Embryonic facial prominence (tissue), 1 donor: ENCODE results near the gene ADARB1.
"Not testable (repeated sequence)": the region's sequence is repeated elsewhere in the genome, so short reads cannot be mapped to it uniquely, and the experiment has no call there.

Experiments used
- DNase-seq: peaks from one replicate; pipeline ENCODE4 v3.0.0-alpha.2; 2016; ENCODE audit errors: extremely low spot score

Gene ADARB1

DNA sequence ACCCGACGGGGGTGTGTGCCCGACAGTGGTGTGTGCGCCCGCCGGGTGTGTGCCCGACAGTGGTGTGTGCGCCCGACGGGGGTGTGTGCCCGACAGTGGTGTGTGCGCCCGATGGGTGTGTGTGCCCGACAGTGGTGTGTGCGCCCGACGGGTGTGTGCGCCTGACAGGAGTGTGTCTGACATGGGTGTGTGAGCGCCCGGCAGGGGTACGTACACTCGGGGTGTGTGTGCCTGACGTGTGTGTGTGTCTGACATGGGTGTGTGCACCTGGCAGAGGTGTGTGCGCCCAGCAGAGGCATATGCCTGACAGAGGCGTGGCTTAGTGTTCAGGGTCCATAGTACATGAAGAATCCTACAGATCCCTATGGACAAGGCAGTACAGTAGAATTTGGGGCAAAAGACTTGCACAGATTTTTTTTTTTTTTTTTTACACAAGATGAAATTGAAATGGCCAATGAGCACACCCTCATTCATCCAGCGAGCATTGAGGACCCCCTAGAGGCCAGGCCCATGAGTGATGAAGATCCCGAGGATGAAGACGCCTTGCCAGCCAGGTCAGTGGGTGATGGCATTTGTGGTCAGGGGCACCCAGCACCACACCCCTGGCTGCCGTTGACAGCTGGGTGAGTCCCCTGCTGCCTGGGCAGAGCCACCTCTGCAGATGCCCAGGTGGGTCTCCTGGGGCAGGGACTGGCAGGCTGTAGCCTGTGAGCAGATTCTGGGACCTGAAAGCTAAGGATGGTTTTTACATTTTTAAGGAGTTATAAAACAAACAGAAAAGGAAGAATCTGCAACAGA, 60.1 kb downstream of the ADARB1 start:
- no peak for DNase-seq

DNA sequence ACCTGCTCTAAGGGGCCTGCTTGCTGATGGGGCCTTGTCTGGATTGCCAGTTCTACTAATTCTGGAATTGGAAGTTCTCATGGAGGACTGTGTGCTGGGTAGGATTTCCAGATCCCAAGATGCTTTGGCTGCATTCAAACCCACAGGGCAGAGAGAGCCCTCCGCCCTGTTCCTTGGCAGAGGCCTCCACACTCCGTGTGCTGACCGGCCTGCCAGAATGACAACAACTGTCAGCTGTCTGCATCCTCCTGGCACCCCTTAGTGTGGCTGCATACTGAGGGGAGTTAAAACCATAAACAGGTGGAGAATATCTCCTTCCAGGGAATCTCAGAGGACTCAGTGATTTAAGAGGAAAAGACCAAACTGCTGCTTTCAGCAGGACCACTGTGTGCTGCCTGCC, 60.7 kb downstream of the ADARB1 start:
- DNase-seq: no peak

DNA sequence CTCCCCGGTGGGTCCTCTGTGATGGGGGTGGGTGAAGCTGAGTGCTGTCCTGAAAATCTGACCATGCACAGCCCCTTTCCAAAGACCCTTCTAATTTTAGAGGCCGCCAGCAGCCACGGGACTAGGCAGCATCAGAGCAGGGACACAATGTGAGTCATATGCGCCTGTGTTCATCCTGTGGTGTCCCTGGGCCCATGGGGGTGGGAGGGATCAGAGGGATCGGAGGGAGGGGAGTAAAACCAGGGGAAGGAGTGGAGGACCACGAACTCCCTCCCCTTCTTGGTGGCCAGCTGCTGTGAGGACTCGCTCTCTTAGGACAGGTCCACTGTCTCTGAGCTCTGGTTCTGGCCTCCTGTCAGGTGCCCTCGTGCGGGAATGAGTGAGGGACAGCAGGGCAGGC, 61.5 kb downstream of the ADARB1 start:
- no peak for DNase-seq

DNA sequence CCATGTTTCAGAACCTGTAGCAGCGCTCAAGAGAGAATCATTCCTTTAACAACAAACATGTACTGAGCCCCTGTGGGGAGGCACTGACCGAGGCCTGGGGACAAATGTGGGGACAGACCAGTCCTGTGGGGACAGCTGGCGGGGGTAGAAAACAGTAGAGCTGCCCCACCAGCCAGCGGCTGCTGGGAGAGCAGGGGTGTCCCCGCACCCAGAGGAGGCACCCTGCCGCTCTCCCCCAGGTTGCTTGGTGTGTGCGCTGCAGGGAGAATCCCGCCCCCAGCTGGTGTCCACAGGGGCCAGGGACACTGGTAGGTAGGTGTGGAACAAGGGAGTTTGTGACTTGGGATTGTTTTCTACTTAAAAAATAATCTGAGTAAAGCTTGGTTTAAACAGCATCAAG, 62.1 kb downstream of the ADARB1 start:
- no peak for DNase-seq

DNA sequence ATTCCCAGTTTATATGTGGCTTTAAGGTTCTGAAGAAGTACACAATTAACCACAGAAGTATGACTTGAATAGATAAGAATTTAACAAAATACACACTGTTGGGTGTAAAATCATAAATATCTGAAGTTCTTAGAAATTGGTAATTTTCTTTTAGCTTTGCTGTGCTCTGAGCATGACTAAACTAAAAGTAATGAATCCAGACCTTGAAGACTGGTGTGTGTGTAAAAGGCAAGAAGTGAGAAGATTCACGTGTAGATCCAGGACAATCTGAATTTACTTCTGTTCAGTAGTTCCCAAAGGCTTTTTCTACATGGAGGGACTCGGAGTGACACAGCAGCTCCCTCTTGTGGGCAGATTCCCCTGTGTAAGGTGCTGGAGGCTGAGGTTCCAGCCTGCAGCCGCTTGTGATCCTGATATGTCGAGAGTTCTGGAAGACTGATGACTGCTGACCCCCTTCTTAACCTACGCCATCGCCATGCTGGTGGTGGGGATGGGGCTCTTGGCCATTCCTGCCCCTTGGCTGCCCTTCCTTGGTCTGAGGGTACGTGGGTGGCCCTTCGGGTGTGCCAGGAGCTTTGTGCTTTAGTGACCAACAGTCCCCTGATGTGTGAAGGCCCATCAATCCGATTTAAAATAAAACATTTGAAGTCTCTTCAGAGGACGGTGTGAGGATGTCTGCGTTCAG, 62.7 kb downstream of the ADARB1 start:
- peak; percentile 59 for DNase-seq

DNA sequence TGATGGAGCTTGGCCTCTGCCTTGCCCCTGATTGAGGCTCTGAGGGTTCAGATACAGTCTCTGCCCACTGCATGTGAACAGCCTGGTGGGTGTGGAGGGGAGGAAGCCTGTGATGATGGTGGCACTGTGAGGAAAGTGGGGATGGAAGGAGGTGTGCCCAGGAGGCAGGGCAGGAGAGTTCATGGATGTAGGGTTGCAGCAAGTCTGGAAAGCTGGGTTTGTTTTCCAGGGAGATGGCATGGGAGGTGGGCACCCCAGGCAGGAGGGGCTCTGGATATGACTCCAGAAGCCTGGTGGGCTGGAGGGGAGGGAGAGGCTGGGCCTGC, 63.2 kb downstream of the ADARB1 start:
- no peak for DNase-seq

DNA sequence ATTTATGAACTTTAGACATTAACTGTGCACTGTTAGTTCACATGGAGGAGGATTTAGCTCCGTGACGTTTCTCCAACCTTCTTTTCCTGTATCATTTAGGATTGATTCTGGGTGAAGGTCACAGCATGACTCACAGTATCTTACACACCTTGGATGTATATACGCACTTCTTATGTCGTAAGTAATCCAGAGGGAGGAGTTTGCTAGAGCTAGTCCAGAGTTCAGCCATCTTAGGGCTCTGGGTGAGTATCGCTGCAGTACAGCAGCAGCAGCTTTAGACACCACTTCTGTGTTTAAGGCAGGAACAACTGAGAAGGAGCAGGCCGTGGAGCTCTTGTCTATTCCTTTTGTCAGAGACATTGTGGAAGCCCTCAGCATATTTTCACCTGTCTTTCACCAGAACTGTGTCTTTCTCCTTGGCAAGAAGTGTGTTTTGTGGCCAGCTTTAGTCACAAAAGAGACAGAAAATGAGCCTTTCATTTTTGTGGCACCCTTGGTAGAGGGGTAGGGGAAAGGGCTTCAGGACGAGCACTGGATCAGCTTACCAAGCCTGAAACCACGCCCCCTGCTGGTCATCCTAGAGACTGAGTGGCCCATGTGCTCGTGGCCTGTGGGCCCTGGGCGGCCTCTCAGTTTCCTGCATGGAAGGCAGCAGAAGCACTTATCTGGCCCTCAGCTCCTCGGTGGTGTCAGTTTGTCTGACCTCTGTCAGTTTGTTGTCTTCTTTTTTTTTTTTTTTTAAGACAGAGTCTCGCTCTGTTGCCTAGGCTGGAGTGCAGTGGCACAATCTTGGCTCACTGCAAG, 64.0 kb downstream of the ADARB1 start:
- no peak for DNase-seq

DNA sequence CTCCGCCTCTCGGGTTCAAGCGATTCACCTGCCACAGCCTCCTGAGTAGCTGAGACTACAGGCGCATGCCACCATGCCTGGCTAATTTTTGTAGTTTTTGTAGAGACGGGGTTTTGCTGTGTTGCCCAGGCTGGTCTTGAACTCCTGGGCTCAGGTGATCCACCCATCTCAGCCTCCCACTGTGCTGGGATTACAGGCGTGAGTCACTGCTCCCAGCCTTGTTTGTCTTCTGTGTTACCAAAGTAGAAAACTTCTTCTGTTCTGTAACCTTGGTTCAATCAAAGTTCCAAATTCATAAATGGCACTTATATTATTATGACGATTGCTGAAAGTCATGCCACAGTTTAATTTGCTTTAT, 64.6 kb downstream of the ADARB1 start:
- DNase-seq: not testable (repeated sequence)

DNA sequence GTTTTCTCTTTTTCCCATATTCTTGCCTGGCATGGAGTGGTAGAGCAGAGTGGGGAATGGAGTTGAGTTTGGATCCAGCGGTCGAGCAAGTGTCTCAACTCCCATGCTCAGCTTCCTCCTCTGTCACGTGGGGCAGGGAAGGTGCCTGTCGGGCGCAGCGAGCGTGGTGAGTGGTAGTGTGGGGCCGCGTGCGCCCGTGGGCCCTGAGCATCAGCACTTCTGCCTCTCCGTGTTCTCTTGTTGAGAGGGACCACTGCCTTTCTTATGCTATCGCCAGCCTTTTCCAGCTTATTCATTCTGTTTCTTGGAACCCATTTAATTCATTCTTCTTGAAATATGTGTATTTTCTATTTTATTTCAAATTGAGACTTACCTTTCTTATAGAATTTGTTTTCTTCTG, 65.1 kb downstream of the ADARB1 start:
- no peak for DNase-seq

DNA sequence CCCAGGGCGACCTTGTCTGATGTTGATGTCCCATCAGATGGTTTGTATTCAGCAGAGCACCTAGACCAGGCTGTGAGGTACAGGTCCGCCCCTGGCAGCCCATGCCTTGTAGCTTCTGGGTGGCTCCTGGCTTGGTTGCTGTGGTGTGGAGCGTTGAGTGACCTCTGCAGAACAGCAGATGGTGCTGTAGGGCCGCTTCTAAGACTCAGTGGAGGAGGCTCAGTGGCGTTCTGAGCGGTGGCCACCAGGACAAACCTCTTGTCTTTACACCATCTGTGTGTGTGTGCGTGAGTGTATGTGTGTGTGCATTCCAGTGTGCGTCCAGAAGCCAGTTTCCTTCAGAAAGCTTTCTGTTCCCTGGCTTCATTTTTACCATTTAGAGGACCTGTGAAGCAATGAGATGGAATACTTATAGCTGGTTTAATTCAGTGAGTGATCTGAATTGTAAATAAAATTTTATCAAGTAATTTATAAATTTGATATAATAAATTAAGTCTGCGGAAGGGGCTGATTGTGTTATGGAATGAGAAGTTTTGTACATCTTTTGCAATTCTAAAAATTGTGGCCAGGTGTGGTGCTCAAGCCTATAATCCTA, 66.1 kb downstream of the ADARB1 start:
- DNase-seq: peak; percentile 73

DNA sequence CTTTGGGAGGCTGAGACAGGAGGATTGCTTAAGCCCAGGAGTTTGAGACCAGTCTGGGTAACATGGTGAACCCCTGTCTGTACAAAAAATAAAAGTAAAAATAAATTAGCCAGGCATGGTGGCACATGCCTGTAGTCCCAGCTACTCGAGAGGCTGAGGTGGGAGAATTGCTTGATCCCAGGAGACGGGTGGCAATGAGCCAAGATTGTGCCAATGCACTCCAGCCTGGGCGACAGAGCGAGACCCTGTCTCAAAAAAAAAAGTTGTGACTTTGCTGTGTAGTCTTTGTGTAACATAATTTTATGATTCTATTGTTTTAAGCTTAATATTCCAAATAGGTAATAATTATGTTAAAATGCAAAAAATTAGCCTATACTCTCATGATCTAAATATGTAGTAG, 66.6 kb downstream of the ADARB1 start:
- DNase-seq: not testable (repeated sequence)

DNA sequence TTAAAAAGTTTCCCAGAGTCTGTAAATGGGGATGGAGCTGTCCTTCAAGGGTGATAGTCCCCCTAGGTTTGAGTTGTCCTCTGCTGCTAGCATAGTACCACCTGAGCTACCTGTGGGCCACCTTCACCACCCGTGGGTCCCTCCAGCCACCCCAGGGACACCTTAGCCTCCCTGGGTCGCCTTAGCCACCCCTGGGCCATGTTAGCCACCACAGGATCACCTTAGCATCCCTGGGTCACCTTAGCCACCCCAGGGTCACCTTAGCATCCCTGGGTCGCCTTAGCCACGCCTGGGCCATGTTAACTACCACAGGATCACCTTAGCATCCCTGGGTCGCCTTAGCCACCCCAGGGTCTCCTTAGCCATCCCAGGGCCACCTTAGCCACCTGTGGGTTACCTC, 67.1 kb downstream of the ADARB1 start:
- no peak for DNase-seq

DNA sequence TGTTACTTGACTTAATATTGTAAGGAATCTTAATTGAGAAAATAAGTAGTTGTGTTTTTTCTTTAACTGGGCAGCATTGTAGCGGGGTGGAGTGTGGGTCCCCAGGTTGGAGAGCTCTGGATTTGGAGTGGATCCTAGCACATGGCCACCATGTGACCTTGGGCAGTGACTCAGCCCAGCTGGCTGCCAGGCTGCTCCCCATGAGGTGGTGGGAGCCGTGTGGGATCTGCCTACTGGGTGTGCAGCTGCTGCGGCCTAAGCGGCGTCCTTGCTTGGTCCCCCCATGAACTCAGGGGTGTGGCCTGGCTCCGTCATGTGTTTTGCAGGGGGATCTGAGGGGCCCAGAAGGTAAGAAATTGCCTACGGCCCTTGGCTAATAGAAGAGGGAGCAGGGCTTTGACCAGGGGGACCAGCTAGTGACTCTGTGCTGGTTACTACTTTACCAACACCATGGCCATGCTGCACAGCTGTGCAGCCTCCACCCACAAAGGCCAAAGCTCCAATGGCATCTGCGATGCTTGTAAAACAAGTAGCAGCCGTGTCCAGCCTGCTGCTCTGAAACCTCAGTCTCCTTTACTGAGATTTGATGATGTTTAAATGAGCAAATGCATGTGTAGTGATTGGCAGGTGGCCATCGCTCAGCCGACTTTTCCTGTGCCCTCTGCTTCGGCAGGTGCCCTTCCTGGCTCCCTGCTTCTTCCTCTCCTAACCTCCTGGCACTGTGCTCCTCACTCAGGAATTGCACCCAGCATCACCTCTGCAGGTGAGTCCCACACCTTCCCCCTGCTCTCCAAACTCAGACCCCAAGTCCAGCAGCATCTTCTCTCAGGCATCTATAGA, 68.3 kb downstream of the ADARB1 start:
- no peak for DNase-seq

DNA sequence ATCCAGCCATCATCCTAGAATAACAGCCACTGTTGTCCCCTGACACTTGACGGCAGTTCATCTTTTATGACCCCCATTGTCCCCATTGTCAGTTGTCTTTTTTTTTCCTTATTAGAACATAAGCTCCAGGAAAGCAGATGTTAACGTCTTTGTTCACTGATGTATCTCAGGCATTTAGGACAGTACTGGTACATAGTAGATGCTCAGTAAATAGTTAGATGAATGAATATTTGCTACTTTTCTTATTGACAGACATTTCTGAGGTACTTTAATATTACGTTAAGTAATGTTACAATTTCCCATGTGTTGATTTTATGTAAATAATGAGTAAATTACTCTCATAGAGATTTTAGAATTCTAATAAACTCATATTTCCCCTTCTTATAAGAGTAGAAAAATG, 69.5 kb downstream of the ADARB1 start:
- no peak for DNase-seq

DNA sequence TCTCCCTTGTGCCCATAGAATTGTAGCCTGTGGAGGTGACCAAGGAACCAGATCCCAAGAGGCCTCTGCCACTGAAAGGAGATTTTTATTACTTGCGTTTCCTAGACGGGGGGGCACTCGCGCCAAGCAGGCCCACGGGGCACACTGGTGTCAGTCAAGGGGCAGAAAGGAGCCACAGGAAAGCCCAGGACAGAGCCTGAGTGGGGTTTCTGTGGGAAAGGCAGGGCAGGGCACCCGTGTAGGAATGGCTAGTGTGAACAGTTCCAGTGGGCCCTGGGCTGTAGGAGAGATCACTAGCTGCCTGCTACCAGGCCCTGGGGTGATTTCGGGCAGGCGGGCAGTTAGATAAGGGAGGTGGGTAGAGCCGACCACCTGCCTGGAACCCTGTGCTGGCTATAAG, 70.8 kb downstream of the ADARB1 start:
- no peak for DNase-seq

DNA sequence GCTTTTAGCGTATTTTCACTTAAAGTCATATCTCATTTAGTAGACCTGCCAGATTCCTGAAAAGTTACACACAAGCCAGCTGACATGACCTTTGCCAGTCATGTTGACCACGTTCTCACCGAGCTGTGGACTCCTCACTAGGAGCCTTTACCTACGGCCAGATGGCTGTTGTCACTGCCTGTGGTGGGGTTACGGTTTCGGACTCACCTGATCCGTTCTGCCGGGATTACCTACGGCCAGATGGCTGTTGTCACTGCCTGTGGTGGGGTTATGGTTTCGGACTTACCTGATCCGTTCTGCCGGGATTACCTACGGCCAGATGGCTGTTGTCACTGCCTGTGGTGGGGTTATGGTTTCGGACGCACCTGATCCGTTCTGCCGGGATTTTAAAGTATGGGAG, 71.5 kb downstream of the ADARB1 start:
- not testable (repeated sequence) for DNase-seq

DNA sequence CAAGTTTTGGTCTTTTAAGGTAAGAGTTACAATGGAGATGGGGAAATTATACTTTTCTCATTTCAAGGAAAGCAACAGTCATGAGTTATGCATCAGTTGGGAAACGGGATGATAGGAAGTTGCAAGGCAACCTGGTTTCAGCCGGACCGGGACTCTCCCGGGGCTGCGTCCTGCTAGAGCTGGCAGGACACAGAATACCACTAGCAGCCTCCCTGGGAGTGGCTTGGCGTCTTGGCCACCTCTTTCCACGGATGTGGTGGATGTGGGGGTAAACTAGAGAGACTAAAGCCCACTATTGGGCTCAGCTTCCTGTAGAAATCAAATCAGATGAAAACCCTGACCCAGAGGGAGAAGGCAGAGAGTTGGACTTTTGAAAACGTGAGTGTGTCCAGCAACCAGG, 71.9 kb downstream of the ADARB1 start:
- DNase-seq: no peak

DNA sequence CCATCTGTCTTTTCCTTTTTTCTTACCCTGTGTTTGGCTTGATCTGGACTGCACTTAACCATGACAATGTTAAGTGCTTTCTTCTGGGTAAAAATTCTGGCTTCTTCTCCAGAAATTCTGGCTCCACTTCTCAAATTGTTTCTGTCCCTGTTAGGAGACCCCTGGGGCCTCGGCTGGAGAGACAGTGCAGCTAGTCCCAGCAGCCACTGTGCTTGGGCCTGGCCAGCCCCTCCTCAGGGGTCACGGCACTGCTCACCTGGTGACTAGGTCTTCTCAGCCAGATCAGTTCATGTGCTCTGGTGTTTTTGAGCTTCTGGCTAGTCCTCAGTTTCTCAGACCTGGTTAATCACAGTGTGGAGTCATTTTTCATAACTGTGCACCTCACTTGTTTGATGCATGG, 72.4 kb downstream of the ADARB1 start:
- no peak for DNase-seq

DNA sequence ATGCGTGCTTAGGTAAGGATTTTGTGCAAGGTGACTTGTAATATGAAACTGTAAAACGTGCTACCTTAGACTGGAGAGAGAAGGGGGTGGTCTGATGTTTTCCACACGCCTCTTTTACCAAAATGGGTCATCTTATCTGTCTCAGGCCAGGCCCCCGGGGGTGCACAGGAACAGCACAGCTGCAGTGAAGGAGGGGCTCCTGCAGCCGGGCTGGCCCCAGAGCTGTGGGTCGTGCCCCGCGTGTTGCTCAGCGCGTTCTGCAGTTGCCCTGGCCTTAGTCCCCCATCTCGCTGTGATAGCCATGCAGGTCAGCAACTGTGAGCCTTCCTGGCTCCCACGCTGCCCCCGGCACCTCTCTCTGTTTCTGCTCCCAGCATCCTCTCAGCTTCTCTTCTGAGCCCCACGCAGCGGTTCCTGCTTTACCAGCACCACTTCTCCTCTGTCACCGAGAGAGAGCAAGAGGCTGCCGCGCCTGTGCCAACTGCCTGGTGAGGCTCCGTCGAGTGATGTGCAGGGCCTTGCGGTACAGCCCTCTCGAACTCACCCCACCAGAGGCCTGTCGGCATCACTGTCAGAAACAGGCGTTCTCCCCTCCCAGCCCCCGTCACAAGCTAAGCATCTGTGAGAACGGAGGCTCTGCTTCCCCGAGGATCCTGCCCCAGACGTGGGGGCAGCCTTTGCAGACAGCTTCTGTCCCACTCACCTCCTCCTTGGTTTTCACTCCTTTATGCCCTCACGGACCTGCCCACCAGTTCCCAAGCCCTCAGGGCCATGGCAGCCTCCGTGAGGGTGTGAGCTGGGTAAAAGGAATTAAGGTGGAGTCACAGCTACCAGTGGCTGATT, 73.3 kb downstream of the ADARB1 start:
- no peak for DNase-seq

DNA sequence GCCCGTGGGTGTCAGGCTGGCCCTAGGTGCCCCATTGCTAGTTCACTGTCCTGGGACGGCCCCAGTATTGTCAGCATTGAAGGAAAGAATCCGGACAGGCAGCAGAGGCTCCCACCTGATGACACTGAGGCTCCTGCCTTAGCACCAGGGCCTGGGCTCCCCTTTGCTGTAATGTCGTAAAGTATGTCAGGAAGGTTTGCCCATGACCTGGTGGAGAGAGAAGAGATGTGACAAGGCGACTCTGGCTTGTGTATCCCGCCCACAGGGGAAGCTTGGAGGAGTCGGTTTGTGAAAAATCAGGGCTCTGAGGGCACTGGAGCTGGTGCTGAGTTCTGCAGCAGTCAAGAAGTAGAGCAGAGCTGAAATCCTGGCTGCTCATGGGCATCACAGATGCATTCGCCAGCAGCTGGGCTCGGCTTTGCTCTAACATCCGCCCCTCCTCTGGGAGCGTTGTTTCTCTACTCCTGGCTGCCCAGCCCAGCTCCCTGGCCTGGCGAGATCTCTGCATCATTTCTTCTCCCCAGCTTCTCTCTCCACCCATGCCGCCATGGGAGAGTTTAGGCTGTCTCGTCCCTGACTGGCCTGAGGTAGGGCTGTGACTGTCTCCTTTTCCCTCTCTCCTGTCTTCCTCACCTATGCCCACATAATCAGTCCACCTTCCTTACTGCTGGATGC, 74.1 kb downstream of the ADARB1 start:
- no peak for DNase-seq
